ENCODE results near the gene ZFP62. TPM values are rescaled to one million over a fixed set of nuclear protein-coding genes. Genes with fewer than 3 reads are reported as not detected.

Gene ZFP62
- total RNA-seq (10 to 100 TPM; 25.9 to 80.4 (median 36.4) TPM), polyA plus RNA-seq (10 to 100 TPM; 24.9 to 28.6 TPM), total RNA-seq (37.3 reads per million, percentile 65 among the genes with 10 or more reads in this experiment)

GRCh38 chr5:180860887-180861822 lies at the start of gene ZFP62:
ZFP62 (minus strand) TSS chr5:180861276; CDS start chr5:180861219, 57 bp downstream.
- Histone ChIP-seq H3K27ac (ENCODE audit: low read depth, low read length) (peak within 1 kb of the TSS; percentile 83), H3K27me3 (ENCODE audit: control insufficient read depth in 2 of 2, insufficient read depth in 2 of 2, low read length in 2 of 2) (no peaks in the 10 kb centered on the region), H3K4me3 (ENCODE audit: low read length) (peak within 1 kb of the TSS; percentile 100), H3K36me3 (ENCODE audit: control insufficient read depth in 2 of 3, insufficient read depth in 3 of 3, low read length in 3 of 3) (peaks cover 0 to 7% (median 0%) of the 10 kb centered on the region in 3 experiments), H3K4me1 (ENCODE audit: control insufficient read depth in 2 of 2, insufficient read depth in 2 of 2, low read length in 2 of 2) (peaks cover 8 to 9% of the 10 kb centered on the region in 2 donors), H3K9me3 (ENCODE audit: control insufficient read depth in 2 of 3, low read length in 3 of 3) (no peaks in the 10 kb centered on the region)
- peak within 1 kb of the TSS; percentile 88 to 96 (median 91) for H3K4me3 Mint-ChIP-seq
- ATAC-seq (peak; percentile 92), DNase-seq (peak; percentile 66 to 90 (median 82))
- H3K36me3 Mint-ChIP-seq = peaks cover under 1 to 19% (median under 1%) of the 10 kb centered on the region in 5 donors
- H3K9me3 Mint-ChIP-seq = no peaks in the 10 kb centered on the region
- CTCF ChIA-PET = interaction anchor here (1.3 to 2.1 kb wide), 2 partner anchors 11 to 30 kb away, joined by 3 to 8 read pairs; no protein-coding TSS in a partner anchor
- H3K27me3 Mint-ChIP-seq = peaks cover 0 to 10% (median 0%) of the 10 kb centered on the region in 5 donors
- peak within 1 kb of the TSS; percentile 82 to 96 (median 94) for H3K27ac Mint-ChIP-seq
- H3K4me1 Mint-ChIP-seq = peaks cover 19 to 32% (median 24%) of the 10 kb centered on the region in 7 donors
- intact Hi-C loops (cut with micrococcal nuclease) = loop anchor here (1.0 to 10.0 kb wide), 17 partner anchors 8 to 401 kb away; partner anchors contain the start of genes TRIM41 (in 2 of the 2), CNOT6 (in 1 of the 2), RACK1 (in 1 of the 2) and TRIM52 (in 1 of the 2)
- POLR2A ChIA-PET = interaction anchor here (0.7 to 5.8 kb wide), 12 partner anchors 9 to 72 kb away, joined by 3 to 44 read pairs (median 5); partner anchors contain the start of gene MGAT1

DNA sequence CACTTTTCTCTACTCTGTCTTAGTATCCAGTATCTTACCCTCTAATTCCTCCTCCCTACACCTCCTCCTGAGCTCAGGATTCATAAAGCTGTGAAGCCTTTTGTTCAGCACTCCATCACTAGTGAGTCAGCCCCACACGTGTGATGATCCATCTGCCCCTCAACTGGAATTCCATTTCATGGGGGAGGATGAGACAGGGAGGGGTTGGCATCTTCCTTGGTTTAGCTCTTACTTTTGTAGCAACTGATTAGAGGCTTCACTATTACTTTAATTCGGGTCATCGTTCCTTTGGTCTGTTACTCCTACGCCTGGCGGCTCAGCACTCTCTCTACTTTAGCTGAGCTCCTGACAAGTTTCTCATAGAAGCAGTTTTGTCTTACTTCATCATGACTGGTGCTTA lies 49.7 kb upstream of the ZFP62 start:
- POLR2A ChIA-PET = no interaction called here
- no peaks in the 10 kb centered on the region for H3K4me1 Mint-ChIP-seq
- H3K9me3 ChIP-seq (ENCODE audit: control insufficient read depth in 2 of 3, low read length in 3 of 3) = no peaks in the 10 kb centered on the region
- no peak for DNase-seq
- intact Hi-C loops (cut with micrococcal nuclease) = no loop called here
- H3K27me3 ChIP-seq (ENCODE audit: control insufficient read depth in 2 of 2, insufficient read depth in 2 of 2, low read length in 2 of 2) = no peaks in the 10 kb centered on the region
- H3K36me3 ChIP-seq (ENCODE audit: control insufficient read depth in 2 of 3, insufficient read depth in 3 of 3, low read length in 3 of 3) = no peaks in the 10 kb centered on the region
- H3K4me1 ChIP-seq (ENCODE audit: control insufficient read depth in 2 of 2, insufficient read depth in 2 of 2, low read length in 2 of 2) = no peaks in the 10 kb centered on the region
- H3K27ac Mint-ChIP-seq = no peak overlapping the region
- ATAC-seq = no peak
- H3K4me3 ChIP-seq (ENCODE audit: low read length) = no peak overlapping the region
- H3K9me3 Mint-ChIP-seq = peaks cover 0 to 3% (median 0%) of the 10 kb centered on the region in 11 donors
- no peak overlapping the region for H3K4me3 Mint-ChIP-seq
- CTCF ChIA-PET = no interaction called here
- peaks cover under 1 to 29% (median 21%) of the 10 kb centered on the region in 5 donors for H3K27me3 Mint-ChIP-seq
- no peak overlapping the region for H3K27ac ChIP-seq (ENCODE audit: low read depth, low read length)
- no peaks in the 10 kb centered on the region for H3K36me3 Mint-ChIP-seq

DNA sequence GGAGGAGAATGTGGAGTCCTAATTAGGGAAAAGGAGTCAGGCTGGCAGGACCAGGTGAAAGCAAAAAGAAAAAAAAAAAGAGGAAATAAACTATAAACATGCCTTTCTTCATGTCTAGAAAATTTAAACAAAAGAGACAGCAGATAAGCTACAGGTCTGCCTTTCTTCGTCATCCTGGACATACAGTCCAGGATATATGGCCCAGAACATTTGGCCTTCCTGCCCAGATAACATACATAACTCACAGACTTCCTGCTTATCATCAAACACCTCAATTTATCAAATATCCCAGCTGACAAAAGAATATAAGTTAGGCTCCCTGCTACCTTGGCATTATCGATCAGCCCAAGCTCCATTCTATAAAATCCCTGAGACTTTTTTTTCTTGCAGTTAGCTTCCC lies 49.1 kb upstream of the ZFP62 start:
- DNase-seq (no peak), ATAC-seq (no peak)
- peaks cover 2 to 31% (median 21%) of the 10 kb centered on the region in 5 donors for H3K27me3 Mint-ChIP-seq
- Histone ChIP-seq H3K36me3 (ENCODE audit: control insufficient read depth in 2 of 3, insufficient read depth in 3 of 3, low read length in 3 of 3) (no peaks in the 10 kb centered on the region), H3K4me3 (ENCODE audit: low read length) (no peak overlapping the region), H3K9me3 (ENCODE audit: control insufficient read depth in 2 of 3, low read length in 3 of 3) (no peaks in the 10 kb centered on the region), H3K4me1 (ENCODE audit: control insufficient read depth in 2 of 2, insufficient read depth in 2 of 2, low read length in 2 of 2) (no peaks in the 10 kb centered on the region), H3K27me3 (ENCODE audit: control insufficient read depth in 2 of 2, insufficient read depth in 2 of 2, low read length in 2 of 2) (no peaks in the 10 kb centered on the region), H3K27ac (ENCODE audit: low read depth, low read length) (no peak overlapping the region)
- intact Hi-C loops (cut with micrococcal nuclease) = no loop called here
- no peaks in the 10 kb centered on the region for H3K36me3 Mint-ChIP-seq
- peaks cover 0 to 4% (median 0%) of the 10 kb centered on the region in 11 donors for H3K9me3 Mint-ChIP-seq
- H3K27ac Mint-ChIP-seq = no peak overlapping the region
- no peak overlapping the region for H3K4me3 Mint-ChIP-seq
- ChIA-PET POLR2A (no interaction called here), CTCF (no interaction called here)
- no peaks in the 10 kb centered on the region for H3K4me1 Mint-ChIP-seq

DNA sequence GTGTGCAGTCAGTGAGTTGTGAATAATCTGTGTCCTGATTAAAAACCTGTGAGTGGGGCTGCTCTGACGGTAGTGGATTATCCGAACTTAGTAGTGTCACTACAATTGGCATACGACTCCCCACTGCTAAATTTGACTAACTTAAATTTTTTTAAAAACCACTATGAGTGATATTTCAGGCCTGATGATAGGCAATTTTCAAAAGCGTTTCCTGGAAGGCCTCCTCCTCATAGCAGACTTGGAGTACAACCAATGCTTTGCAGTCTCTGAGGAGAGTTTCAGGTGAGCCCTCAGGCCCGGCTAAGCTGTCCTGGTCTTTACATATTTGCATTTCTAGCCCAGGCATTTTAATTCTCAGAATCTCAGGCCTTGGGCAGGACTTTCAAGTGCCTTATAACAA lies 48.7 kb upstream of the ZFP62 start:
- Histone ChIP-seq H3K27me3 (ENCODE audit: control insufficient read depth in 2 of 2, insufficient read depth in 2 of 2, low read length in 2 of 2) (no peaks in the 10 kb centered on the region), H3K9me3 (ENCODE audit: control insufficient read depth in 2 of 3, low read length in 3 of 3) (no peaks in the 10 kb centered on the region), H3K4me3 (ENCODE audit: low read length) (no peak overlapping the region), H3K27ac (ENCODE audit: low read depth, low read length) (no peak overlapping the region), H3K4me1 (ENCODE audit: control insufficient read depth in 2 of 2, insufficient read depth in 2 of 2, low read length in 2 of 2) (no peaks in the 10 kb centered on the region), H3K36me3 (ENCODE audit: control insufficient read depth in 2 of 3, insufficient read depth in 3 of 3, low read length in 3 of 3) (no peaks in the 10 kb centered on the region)
- Mint-ChIP-seq H3K9me3 (peaks cover 0 to 4% (median 0%) of the 10 kb centered on the region in 11 donors), H3K36me3 (no peaks in the 10 kb centered on the region), H3K27ac (no peak overlapping the region), H3K4me1 (no peaks in the 10 kb centered on the region), H3K4me3 (no peak overlapping the region), H3K27me3 (peaks cover 2 to 31% (median 21%) of the 10 kb centered on the region in 5 donors)
- intact Hi-C loops (cut with micrococcal nuclease) = no loop called here
- ChIA-PET CTCF (no interaction called here), POLR2A (no interaction called here)
- ATAC-seq = no peak
- no peak for DNase-seq

GRCh38 chr5:180908998-180909731 lies 48.1 kb upstream of the ZFP62 start:
- intact Hi-C loops (cut with micrococcal nuclease) = no loop called here
- H3K4me3 Mint-ChIP-seq = no peak overlapping the region
- no peaks in the 10 kb centered on the region for H3K4me1 ChIP-seq (ENCODE audit: control insufficient read depth in 2 of 2, insufficient read depth in 2 of 2, low read length in 2 of 2)

DNA sequence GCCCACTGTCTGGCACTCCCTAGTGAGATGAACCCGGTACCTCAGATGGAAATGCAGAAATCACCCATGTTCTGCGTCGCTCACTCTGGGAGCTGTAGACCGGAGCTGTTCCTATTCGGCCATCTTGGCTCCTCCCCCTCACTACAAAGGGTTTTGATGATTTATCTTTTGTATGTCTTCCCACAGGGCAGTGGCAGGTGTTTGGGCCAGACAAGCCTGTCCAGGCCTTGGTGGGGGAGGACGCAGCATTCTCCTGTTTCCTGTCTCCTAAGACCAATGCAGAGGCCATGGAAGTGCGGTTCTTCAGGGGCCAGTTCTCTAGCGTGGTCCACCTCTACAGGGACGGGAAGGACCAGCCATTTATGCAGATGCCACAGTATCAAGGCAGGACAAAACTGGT lies 47.3 kb upstream of the ZFP62 start:
- DNase-seq (no peak), ATAC-seq (no peak)
- Histone ChIP-seq H3K4me1 (ENCODE audit: control insufficient read depth in 2 of 2, insufficient read depth in 2 of 2, low read length in 2 of 2) (no peaks in the 10 kb centered on the region), H3K4me3 (ENCODE audit: low read length) (no peak overlapping the region), H3K27ac (ENCODE audit: low read depth, low read length) (no peak overlapping the region), H3K36me3 (ENCODE audit: control insufficient read depth in 2 of 3, insufficient read depth in 3 of 3, low read length in 3 of 3) (no peaks in the 10 kb centered on the region), H3K9me3 (ENCODE audit: control insufficient read depth in 2 of 3, low read length in 3 of 3) (no peaks in the 10 kb centered on the region), H3K27me3 (ENCODE audit: control insufficient read depth in 2 of 2, insufficient read depth in 2 of 2, low read length in 2 of 2) (no peaks in the 10 kb centered on the region)
- Mint-ChIP-seq H3K9me3 (peaks cover 0 to 4% (median 0%) of the 10 kb centered on the region in 11 donors), H3K36me3 (no peaks in the 10 kb centered on the region), H3K27ac (no peak overlapping the region), H3K27me3 (peaks cover 2 to 31% (median 21%) of the 10 kb centered on the region in 5 donors), H3K4me1 (no peaks in the 10 kb centered on the region), H3K4me3 (no peak overlapping the region)
- POLR2A ChIA-PET = no interaction called here
- intact Hi-C loops (cut with micrococcal nuclease) = no loop called here
- CTCF ChIA-PET = no interaction called here

More at GRCh38 chr5:180908998-180909731, 48.1 kb upstream of the ZFP62 start:
- ChIA-PET POLR2A (no interaction called here), CTCF (no interaction called here)
- H3K36me3 ChIP-seq (ENCODE audit: control insufficient read depth in 2 of 3, insufficient read depth in 3 of 3, low read length in 3 of 3) = no peaks in the 10 kb centered on the region
- H3K27me3 Mint-ChIP-seq = peaks cover 2 to 31% (median 21%) of the 10 kb centered on the region in 5 donors
- peaks cover 0 to 4% (median 0%) of the 10 kb centered on the region in 11 donors for H3K9me3 Mint-ChIP-seq
- no peaks in the 10 kb centered on the region for H3K27me3 ChIP-seq (ENCODE audit: control insufficient read depth in 2 of 2, insufficient read depth in 2 of 2, low read length in 2 of 2)
- DNase-seq (no peak), ATAC-seq (no peak)
- no peaks in the 10 kb centered on the region for H3K4me1 Mint-ChIP-seq
- H3K4me3 ChIP-seq (ENCODE audit: low read length) = no peak overlapping the region
- no peak overlapping the region for H3K27ac Mint-ChIP-seq
- no peaks in the 10 kb centered on the region for H3K9me3 ChIP-seq (ENCODE audit: control insufficient read depth in 2 of 3, low read length in 3 of 3)
- no peak overlapping the region for H3K27ac ChIP-seq (ENCODE audit: low read depth, low read length)
- H3K36me3 Mint-ChIP-seq = no peaks in the 10 kb centered on the region

Measured in naive thymus-derived CD4-positive, alpha-beta T cell (primary cell).